COR-L47 (cell line): ENCODE results near the gene KRTAP1-3.
"Not testable (repeated sequence)": the region's sequence is repeated elsewhere in the genome, so short reads cannot be mapped to it uniquely, and the experiment has no call there.

Source experiments
- DNase-seq: peaks from one replicate; lab custom pipeline; 2025; lab: John Stamatoyannopoulos, UW

The KRTAP1-3 gene

GRCh38 chr17:41034346-41034935 lies at the start of gene KRTAP1-3:
KRTAP1-3 (minus strand) TSS chr17:41034874; CDS start chr17:41034821, 53 bp downstream.
- peak; percentile 73 for DNase-seq

- not testable (repeated sequence) for DNase-seq
These were observed 49.6 kb upstream of the KRTAP1-3 start, which contains the start of gene KRTAP4-7 for GRCh38 chr17:41084100-41084856. KRTAP4-7 (plus strand) TSS chr17:41084150; CDS start chr17:41084207, 57 bp downstream.

- DNase-seq = not testable (repeated sequence)
These were observed 48.8 kb upstream of the KRTAP1-3 start for GRCh38 chr17:41083427-41083826.

- no peak for DNase-seq
These were observed 48.0 kb upstream of the KRTAP1-3 start for GRCh38 chr17:41082626-41083025.

- no peak for DNase-seq
These were observed 42.1 kb upstream of the KRTAP1-3 start for GRCh38 chr17:41076788-41077187.

GRCh38 chr17:41073676-41074075 lies 39.0 kb upstream of the KRTAP1-3 start:
- DNase-seq = no peak

GRCh38 chr17:41071606-41072360 lies 37.1 kb upstream of the KRTAP1-3 start:
- no peak for DNase-seq

GRCh38 chr17:41069031-41069430 lies 34.4 kb upstream of the KRTAP1-3 start:
- DNase-seq = no peak

GRCh38 chr17:41067281-41067680 lies 32.6 kb upstream of the KRTAP1-3 start:
- no peak for DNase-seq

- no peak for DNase-seq
These were observed 31.4 kb upstream of the KRTAP1-3 start, which contains the start of gene KRTAP2-4 for GRCh38 chr17:41065829-41066624. KRTAP2-4 (minus strand) TSS chr17:41065879; CDS start chr17:41065845, 34 bp downstream.

- not testable (repeated sequence) for DNase-seq
These were observed 30.5 kb upstream of the KRTAP1-3 start for GRCh38 chr17:41065016-41065689.

GRCh38 chr17:41064301-41064700 lies 29.6 kb upstream of the KRTAP1-3 start:
- DNase-seq = no peak

- no peak for DNase-seq
These were observed 28.8 kb upstream of the KRTAP1-3 start for GRCh38 chr17:41063449-41063848.

- no peak for DNase-seq
These were observed 27.3 kb upstream of the KRTAP1-3 start for GRCh38 chr17:41061964-41062363.

GRCh38 chr17:41060052-41060604 lies 25.5 kb upstream of the KRTAP1-3 start, which contains the start of gene KRTAP2-3:
KRTAP2-3 (minus strand) TSS chr17:41060114; CDS start chr17:41060050, 64 bp downstream.
- DNase-seq = no peak

- DNase-seq = not testable (repeated sequence)
These were observed 24.8 kb upstream of the KRTAP1-3 start for GRCh38 chr17:41059276-41060051.

- no peak for DNase-seq
These were observed 24.1 kb upstream of the KRTAP1-3 start for GRCh38 chr17:41058741-41059140.

GRCh38 chr17:41057547-41057946 lies 22.9 kb upstream of the KRTAP1-3 start:
- DNase-seq = no peak

- not testable (repeated sequence) for DNase-seq
These were observed 20.5 kb upstream of the KRTAP1-3 start, which contains the start of gene KRTAP2-2 for GRCh38 chr17:41055130-41055529. KRTAP2-2 (minus strand) TSS chr17:41055230; CDS start chr17:41055211, 19 bp downstream.

- not testable (repeated sequence) for DNase-seq
These were observed 19.9 kb upstream of the KRTAP1-3 start for GRCh38 chr17:41054556-41054955.
